HepG2 (cell line): Measurements from ENCODE around the gene FXYD6. TPM values are rescaled to one million over a fixed set of nuclear protein-coding genes. Genes with fewer than 3 reads are reported as not detected.
A peak's percentile ranks its signal among the peaks of the same experiment; 100 is the strongest.

ENCODE experiments used
- IKZF4 ChIP-seq: sonication (generic); formaldehyde crosslinking; IDR thresholded peaks from 2 replicates; pipeline ENCODE4 v1.5.1; 2020; ENCODE audit warnings: borderline replicate concordance, mild to moderate bottlenecking, low read depth, missing genetic modification reagents; ENCODE audit errors: not compliant biosample characterization
- PATZ1 ChIP-seq: sonication (generic); formaldehyde crosslinking; IDR thresholded peaks from 2 replicates; pipeline ENCODE4 v1.4.0; 2020; ENCODE audit warnings: missing genetic modification reagents
- POLR2AphosphoS5 ChIP-seq: IDR thresholded peaks from 2 replicates; pipeline ENCODE4 v1.6.1; 2012; ENCODE audit warnings: low read depth, low read length
- U2AF2 ChIP-seq: fragments of 200-400 bp; formaldehyde crosslinking; IDR thresholded peaks from 2 replicates; pipeline ENCODE4 v1.6.1; 2017; ENCODE audit warnings: low read depth, mild to moderate bottlenecking, low read length
- YY1 ChIP-seq: IDR thresholded peaks from 2 replicates; pipeline ENCODE4 v1.6.1; 2011; ENCODE audit warnings: low read length, low read depth, moderate library complexity, mild to moderate bottlenecking; ENCODE audit not compliant: insufficient read depth, insufficient replicate concordance
- ZFP1 ChIP-seq: IDR thresholded peaks from 2 replicates; pipeline ENCODE4 v1.6.1; 2016
- ZFYVE20 ChIP-seq: sonication (generic); formaldehyde crosslinking; IDR thresholded peaks from 2 replicates; pipeline ENCODE4 v1.8.0; 2023; ENCODE audit warnings: low read depth, mild to moderate bottlenecking, moderate library complexity, missing genetic modification reagents, borderline replicate concordance
- ZHX1 ChIP-seq: sonication (generic); formaldehyde crosslinking; IDR thresholded peaks from 2 replicates; pipeline ENCODE4 v1.8.1; 2022; ENCODE audit warnings: low read depth, mild to moderate bottlenecking, missing genetic modification reagents
- ZNF556 ChIP-seq: sonication (generic); formaldehyde crosslinking; IDR thresholded peaks from 2 replicates; pipeline ENCODE4 v1.4.0; 2020; ENCODE audit warnings: mild to moderate bottlenecking, missing genetic modification reagents, borderline replicate concordance
- ZSCAN9 ChIP-seq: IDR thresholded peaks from 2 replicates; pipeline ENCODE4 v1.6.1; 2016; ENCODE audit warnings: borderline replicate concordance
- polyA plus RNA-seq, 8 experiments: library from polyadenylated mRNA; depleted of rRNA in 3 of 8; stranded (reverse) in 7 of 8; unstranded in 1 of 8; fragments of >200 nt; fragmentation: Illumina TruSeq in 4 of 8; extraction: Trizol in 4 of 8; gene quantifications; 2 replicates each; pipeline versions ENCODE4 v1.2.1 to v1.2.3, GENCODE V29; 2011 to 2016; ENCODE audit warnings: low read depth in 4 of 8, missing spikeins in 1 of 8, mixed read lengths in 1 of 8; ENCODE audit not compliant: insufficient read depth in 1 of 8
- total RNA-seq, 5 experiments: library from RNA; depleted of rRNA; stranded (reverse); fragments of >200 nt; fragmentation: Illumina TruSeq; extraction: Trizol; gene quantifications; 2 replicates each; pipeline ENCODE4 v1.2.3, GENCODE V29; 2016; ENCODE audit warnings: low read depth in 1 of 5
- TF ChIP-seq, protein P1 (sequence below): IDR thresholded peaks from 2 replicates; pipeline ENCODE4 v1.4.0; 2020; ENCODE audit warnings: mild to moderate bottlenecking, missing genetic modification reagents
- TF ChIP-seq, protein P2 (sequence below): sonication (generic); formaldehyde crosslinking; IDR thresholded peaks from 2 replicates; pipeline ENCODE4 v1.8.0; 2022; ENCODE audit warnings: mild to moderate bottlenecking, missing genetic modification reagents
- TF ChIP-seq, protein P3 (sequence below): IDR thresholded peaks from 2 replicates; pipeline ENCODE4 v1.6.1; 2016; ENCODE audit warnings: missing compliant biosample characterization, missing genetic modification reagents, borderline replicate concordance

Gene FXYD6
- total and polyA plus RNA-seq, 2 of the 13 experiments (the other 11 are each of a cell fraction or from before 2014, with no cell fraction given) = not detected

- TF ChIP-seq, protein P1, sequence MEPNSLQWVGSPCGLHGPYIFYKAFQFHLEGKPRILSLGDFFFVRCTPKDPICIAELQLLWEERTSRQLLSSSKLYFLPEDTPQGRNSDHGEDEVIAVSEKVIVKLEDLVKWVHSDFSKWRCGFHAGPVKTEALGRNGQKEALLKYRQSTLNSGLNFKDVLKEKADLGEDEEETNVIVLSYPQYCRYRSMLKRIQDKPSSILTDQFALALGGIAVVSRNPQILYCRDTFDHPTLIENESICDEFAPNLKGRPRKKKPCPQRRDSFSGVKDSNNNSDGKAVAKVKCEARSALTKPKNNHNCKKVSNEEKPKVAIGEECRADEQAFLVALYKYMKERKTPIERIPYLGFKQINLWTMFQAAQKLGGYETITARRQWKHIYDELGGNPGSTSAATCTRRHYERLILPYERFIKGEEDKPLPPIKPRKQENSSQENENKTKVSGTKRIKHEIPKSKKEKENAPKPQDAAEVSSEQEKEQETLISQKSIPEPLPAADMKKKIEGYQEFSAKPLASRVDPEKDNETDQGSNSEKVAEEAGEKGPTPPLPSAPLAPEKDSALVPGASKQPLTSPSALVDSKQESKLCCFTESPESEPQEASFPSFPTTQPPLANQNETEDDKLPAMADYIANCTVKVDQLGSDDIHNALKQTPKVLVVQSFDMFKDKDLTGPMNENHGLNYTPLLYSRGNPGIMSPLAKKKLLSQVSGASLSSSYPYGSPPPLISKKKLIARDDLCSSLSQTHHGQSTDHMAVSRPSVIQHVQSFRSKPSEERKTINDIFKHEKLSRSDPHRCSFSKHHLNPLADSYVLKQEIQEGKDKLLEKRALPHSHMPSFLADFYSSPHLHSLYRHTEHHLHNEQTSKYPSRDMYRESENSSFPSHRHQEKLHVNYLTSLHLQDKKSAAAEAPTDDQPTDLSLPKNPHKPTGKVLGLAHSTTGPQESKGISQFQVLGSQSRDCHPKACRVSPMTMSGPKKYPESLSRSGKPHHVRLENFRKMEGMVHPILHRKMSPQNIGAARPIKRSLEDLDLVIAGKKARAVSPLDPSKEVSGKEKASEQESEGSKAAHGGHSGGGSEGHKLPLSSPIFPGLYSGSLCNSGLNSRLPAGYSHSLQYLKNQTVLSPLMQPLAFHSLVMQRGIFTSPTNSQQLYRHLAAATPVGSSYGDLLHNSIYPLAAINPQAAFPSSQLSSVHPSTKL (CRISPR knock-in tag) = no peak
- TF ChIP-seq ZHX1 (CRISPR knock-in tag) = no peak
- no peak for TF ChIP-seq POLR2AphosphoS5
- no peak for TF ChIP-seq IKZF4 (CRISPR knock-in tag)
- no peak for TF ChIP-seq U2AF2
- no peak for TF ChIP-seq ZNF556 (CRISPR knock-in tag)
- TF ChIP-seq ZFP1 = no peak
- no peak for TF ChIP-seq ZSCAN9 (CRISPR knock-in tag)
- TF ChIP-seq, protein P2, sequence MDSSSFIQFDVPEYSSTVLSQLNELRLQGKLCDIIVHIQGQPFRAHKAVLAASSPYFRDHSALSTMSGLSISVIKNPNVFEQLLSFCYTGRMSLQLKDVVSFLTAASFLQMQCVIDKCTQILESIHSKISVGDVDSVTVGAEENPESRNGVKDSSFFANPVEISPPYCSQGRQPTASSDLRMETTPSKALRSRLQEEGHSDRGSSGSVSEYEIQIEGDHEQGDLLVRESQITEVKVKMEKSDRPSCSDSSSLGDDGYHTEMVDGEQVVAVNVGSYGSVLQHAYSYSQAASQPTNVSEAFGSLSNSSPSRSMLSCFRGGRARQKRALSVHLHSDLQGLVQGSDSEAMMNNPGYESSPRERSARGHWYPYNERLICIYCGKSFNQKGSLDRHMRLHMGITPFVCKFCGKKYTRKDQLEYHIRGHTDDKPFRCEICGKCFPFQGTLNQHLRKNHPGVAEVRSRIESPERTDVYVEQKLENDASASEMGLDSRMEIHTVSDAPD (CRISPR knock-in tag) = no peak
- no peak for TF ChIP-seq ZFYVE20 (CRISPR knock-in tag)
- TF ChIP-seq, protein P3, sequence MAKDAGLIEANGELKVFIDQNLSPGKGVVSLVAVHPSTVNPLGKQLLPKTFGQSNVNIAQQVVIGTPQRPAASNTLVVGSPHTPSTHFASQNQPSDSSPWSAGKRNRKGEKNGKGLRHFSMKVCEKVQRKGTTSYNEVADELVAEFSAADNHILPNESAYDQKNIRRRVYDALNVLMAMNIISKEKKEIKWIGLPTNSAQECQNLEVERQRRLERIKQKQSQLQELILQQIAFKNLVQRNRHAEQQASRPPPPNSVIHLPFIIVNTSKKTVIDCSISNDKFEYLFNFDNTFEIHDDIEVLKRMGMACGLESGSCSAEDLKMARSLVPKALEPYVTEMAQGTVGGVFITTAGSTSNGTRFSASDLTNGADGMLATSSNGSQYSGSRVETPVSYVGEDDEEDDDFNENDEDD (CRISPR knock-in tag) = peak; percentile 26; the same call in 1 of the 2 replicates
- peak; percentile 17 for TF ChIP-seq YY1
- TF ChIP-seq PATZ1 (CRISPR knock-in tag) = 0 out of 2 replicates have a peak, but pooled peaks have one; percentile 22
Observed at GRCh38 chr11:117817368-117818040, 59.0 kb downstream of the FXYD6 start (continued).
